Activated CD4-positive, CD25-positive, alpha-beta regulatory T cell (primary cell): Measurements from ENCODE around the gene ZNF891.

ENCODE experiments used
- DNase-seq, 4 experiments: peaks; one replicate each; lab custom pipeline; 2025; lab: John Stamatoyannopoulos, UW

Gene ZNF891

DNA sequence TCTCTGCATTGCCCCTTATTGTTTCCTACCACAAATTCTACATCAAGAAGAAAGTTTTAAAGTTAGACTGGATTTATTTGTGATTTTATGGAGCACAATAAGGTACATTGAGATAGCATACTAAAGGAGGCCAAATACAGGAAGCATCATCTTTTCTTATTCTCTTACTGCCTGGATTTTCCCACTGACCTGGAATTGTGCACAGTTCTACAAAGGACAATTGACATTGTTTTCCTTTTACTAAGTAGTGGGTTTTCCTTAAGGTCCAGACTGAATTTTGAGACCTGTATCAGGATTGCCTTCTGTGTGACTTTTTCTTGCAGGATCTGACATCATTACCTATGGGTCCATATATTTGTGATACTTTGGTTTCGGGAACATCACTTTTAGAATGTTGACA is 68.1 kb downstream of the ZNF891 start:
- no peak for DNase-seq

DNA sequence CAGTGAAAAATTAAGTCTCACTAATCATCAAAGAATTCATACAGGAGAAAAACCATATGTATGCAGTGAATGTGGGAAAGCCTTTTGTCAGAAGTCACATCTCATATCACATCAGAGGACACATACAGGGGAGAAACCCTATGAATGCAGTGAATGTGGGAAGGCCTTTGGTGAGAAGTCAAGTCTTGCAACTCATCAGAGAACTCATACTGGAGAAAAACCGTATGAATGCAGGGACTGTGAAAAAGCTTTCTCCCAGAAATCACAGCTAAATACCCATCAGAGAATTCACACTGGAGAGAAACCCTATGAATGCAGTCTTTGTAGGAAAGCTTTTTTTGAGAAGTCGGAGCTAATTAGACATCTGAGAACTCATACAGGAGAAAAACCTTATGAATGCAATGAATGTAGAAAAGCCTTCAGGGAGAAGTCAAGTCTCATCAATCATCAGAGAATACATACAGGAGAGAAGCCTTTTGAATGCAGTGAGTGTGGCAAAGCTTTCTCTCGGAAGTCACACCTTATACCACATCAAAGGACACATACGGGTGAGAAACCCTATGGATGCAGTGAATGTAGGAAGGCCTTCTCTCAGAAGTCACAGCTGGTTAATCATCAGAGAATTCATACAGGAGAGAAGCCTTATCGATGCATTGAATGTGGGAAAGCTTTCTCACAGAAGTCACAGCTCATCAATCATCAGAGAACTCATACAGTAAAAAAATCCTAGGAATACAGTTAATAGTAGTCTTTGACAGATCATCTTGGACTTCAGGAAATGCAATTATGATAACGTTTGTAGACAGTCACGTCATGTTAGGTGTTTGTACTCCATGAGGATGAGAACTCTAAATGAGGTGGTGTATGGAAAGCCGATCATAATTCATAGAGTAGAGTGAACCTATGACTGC is 71.6 kb downstream of the ZNF891 start:
- DNase-seq: no peak

DNA sequence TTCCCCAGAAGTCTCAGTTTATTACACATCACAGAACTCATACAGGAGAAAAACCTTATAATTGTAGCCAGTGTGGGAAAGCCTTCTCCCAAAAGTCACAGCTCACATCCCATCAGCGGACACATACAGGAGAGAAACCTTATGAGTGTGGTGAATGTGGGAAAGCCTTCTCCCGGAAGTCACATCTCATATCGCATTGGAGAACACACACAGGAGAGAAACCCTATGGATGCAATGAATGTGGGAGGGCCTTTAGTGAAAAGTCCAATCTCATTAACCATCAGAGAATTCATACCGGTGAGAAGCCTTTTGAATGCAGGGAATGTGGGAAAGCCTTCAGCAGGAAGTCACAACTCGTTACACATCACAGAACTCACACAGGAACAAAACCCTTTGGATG is 72.6 kb downstream of the ZNF891 start:
- no peak for DNase-seq
